Measurements from ENCODE around the gene GRIK1. TPM values are rescaled to one million over a fixed set of nuclear protein-coding genes. Genes with fewer than 3 reads are reported as not detected.

Gene GRIK1
- total RNA-seq, 4 donors from 2014 or later: not detected

- no peaks in the 10 kb centered on the region for H3K9me3 ChIP-seq
- intact Hi-C loops (cut with DNase I; ENCODE audit: low total_unique reads): no loop called here
- H3K27ac ChIP-seq: no peak overlapping the region
- no peaks in the 10 kb centered on the region for H3K27me3 ChIP-seq
- TF ChIP-seq EP300 (IDR thresholded peaks at IDR 0.05; ENCODE audit: low read depth): no peak
- TF ChIP-seq POLR2AphosphoS5 (IDR thresholded peaks at IDR 0.05): no peak
- no peak for TF ChIP-seq CTCF (IDR thresholded peaks at IDR 0.05)
- no peak for TF ChIP-seq POLR2A (IDR thresholded peaks at IDR 0.05)
- in situ Hi-C loops (cut with MboI; ENCODE audit: low pct_ligation_motif_present in 1 of 4, low pct_unique_long_range_greater_than_20kb in 1 of 4, low sequenced_read_pairs in 3 of 4): no loop called here
- H3K4me3 ChIP-seq: no peak overlapping the region
- WGBS, 2 donors (ENCODE audit: low coverage in 1 of 2): 84 to 100% methylated on average over 1 of the region's 1 CpG
- DNase-seq: no peak
- H3K4me1 ChIP-seq: no peaks in the 10 kb centered on the region
- H3K36me3 ChIP-seq: no peaks in the 10 kb centered on the region
Observed at GRCh38 chr21:29678626-29679025, 261.2 kb downstream of the GRIK1 start.

- Histone ChIP-seq H3K4me3 (no peak overlapping the region), H3K36me3 (no peaks in the 10 kb centered on the region), H3K27ac (no peak overlapping the region), H3K9me3 (no peaks in the 10 kb centered on the region), H3K4me1 (no peaks in the 10 kb centered on the region), H3K27me3 (no peaks in the 10 kb centered on the region)
- TF ChIP-seq POLR2A (IDR thresholded peaks at IDR 0.05) (no peak), EP300 (IDR thresholded peaks at IDR 0.05; ENCODE audit: low read depth) (no peak), CTCF (IDR thresholded peaks at IDR 0.05) (no peak), POLR2AphosphoS5 (IDR thresholded peaks at IDR 0.05) (no peak)
- no peak for DNase-seq
- in situ Hi-C loops (cut with MboI; ENCODE audit: low pct_ligation_motif_present in 1 of 4, low pct_unique_long_range_greater_than_20kb in 1 of 4, low sequenced_read_pairs in 3 of 4) (no loop called here), intact Hi-C loops (cut with DNase I; ENCODE audit: low total_unique reads) (no loop called here)
- 78 to 96% methylated on average over 4 of the region's 4 CpGs for WGBS, 2 donors (ENCODE audit: low coverage in 1 of 2)
Observed at GRCh38 chr21:29677326-29677725, 262.5 kb downstream of the GRIK1 start.

GRCh38 chr21:29676395-29676794, 263.4 kb downstream of the GRIK1 start:
- no peaks in the 10 kb centered on the region for H3K27me3 ChIP-seq
- no peak for DNase-seq
- no peaks in the 10 kb centered on the region for H3K36me3 ChIP-seq
- no peaks in the 10 kb centered on the region for H3K4me1 ChIP-seq
- H3K9me3 ChIP-seq: no peaks in the 10 kb centered on the region
- intact Hi-C loops (cut with DNase I; ENCODE audit: low total_unique reads): no loop called here
- H3K27ac ChIP-seq: no peak overlapping the region
- in situ Hi-C loops (cut with MboI; ENCODE audit: low pct_ligation_motif_present in 1 of 4, low pct_unique_long_range_greater_than_20kb in 1 of 4, low sequenced_read_pairs in 3 of 4): no loop called here
- WGBS, 2 donors (ENCODE audit: low coverage in 1 of 2): 47 to 53% methylated on average over 4 of the region's 4 CpGs
- no peak overlapping the region for H3K4me3 ChIP-seq
- TF ChIP-seq EP300 (IDR thresholded peaks at IDR 0.05; ENCODE audit: low read depth) (no peak), POLR2A (IDR thresholded peaks at IDR 0.05) (no peak), POLR2AphosphoS5 (IDR thresholded peaks at IDR 0.05) (no peak), CTCF (IDR thresholded peaks at IDR 0.05) (no peak)

- intact Hi-C loops (cut with DNase I; ENCODE audit: low total_unique reads): no loop called here
- WGBS, 2 donors (ENCODE audit: low coverage in 1 of 2): 77 to 80% methylated on average over 1 of the region's 1 CpG
- no peaks in the 10 kb centered on the region for H3K27me3 ChIP-seq
- in situ Hi-C loops (cut with MboI; ENCODE audit: low pct_ligation_motif_present in 1 of 4, low pct_unique_long_range_greater_than_20kb in 1 of 4, low sequenced_read_pairs in 3 of 4): no loop called here
- H3K9me3 ChIP-seq: no peaks in the 10 kb centered on the region
- no peaks in the 10 kb centered on the region for H3K36me3 ChIP-seq
- no peak overlapping the region for H3K4me3 ChIP-seq
- no peak overlapping the region for H3K27ac ChIP-seq
- no peaks in the 10 kb centered on the region for H3K4me1 ChIP-seq
- TF ChIP-seq CTCF (IDR thresholded peaks at IDR 0.05) (no peak), POLR2AphosphoS5 (IDR thresholded peaks at IDR 0.05) (no peak), EP300 (IDR thresholded peaks at IDR 0.05; ENCODE audit: low read depth) (no peak), POLR2A (IDR thresholded peaks at IDR 0.05) (no peak)
- no peak for DNase-seq
Observed at GRCh38 chr21:29675451-29675850, 264.3 kb downstream of the GRIK1 start.
